Lung (tissue), 12 donors: ENCODE data around the gene DPP7. TPM values are rescaled to one million over a fixed set of nuclear protein-coding genes. Genes with fewer than 3 reads are reported as not detected.
"Not testable (repeated sequence)": the region's sequence is repeated elsewhere in the genome, so short reads cannot be mapped to it uniquely, and the experiment has no call there.

Experiments used
- ATAC-seq: fragments of 200-7000 bp; cut with Tn5 transposase; one replicate; pipeline ENCODE4 v1.9.1; 2020; ENCODE audit warnings: moderate number of reproducible peaks; ENCODE audit not compliant: insufficient read depth, low FRiP score
- DNase-seq, 3 donors: peaks; one replicate each; pipeline ENCODE4 v3.0.0-alpha.2; 2013 to 2017
- H3K27ac ChIP-seq, 2 donors: one replicate each; pipeline ENCODE4 v1.5.1; 2013; ENCODE audit warnings: mild to moderate bottlenecking in 2 of 2, moderate library complexity in 2 of 2, control low read depth in 1 of 2, inconsistent platforms in 1 of 2, low read depth in 1 of 2, low read length in 1 of 2
- H3K27me3 ChIP-seq, 3 donors: one replicate each; pipeline ENCODE4 v1.5.1; 2013; ENCODE audit warnings: low read length in 2 of 3; ENCODE audit not compliant: control insufficient read depth in 3 of 3, insufficient read depth in 3 of 3
- H3K36me3 ChIP-seq, 4 donors: one replicate each; pipeline ENCODE4 v1.5.1; 2013; ENCODE audit warnings: low read length in 4 of 4, mild to moderate bottlenecking in 1 of 4, moderate library complexity in 1 of 4; ENCODE audit not compliant: control insufficient read depth in 4 of 4, insufficient read depth in 4 of 4
- H3K4me1 ChIP-seq, 5 donors: one replicate each; pipeline ENCODE4 v1.5.1; 2013; ENCODE audit warnings: low read length in 5 of 5, mild to moderate bottlenecking in 2 of 5, moderate library complexity in 1 of 5; ENCODE audit not compliant: control insufficient read depth in 5 of 5, insufficient read depth in 5 of 5
- H3K4me3 ChIP-seq: one replicate; pipeline ENCODE4 v1.5.1; 2013; ENCODE audit warnings: mild to moderate bottlenecking, control low read depth, moderate library complexity
- H3K9ac ChIP-seq, 2 donors: one replicate each; pipeline ENCODE4 v1.5.1; 2013; ENCODE audit warnings: low read length in 2 of 2, control low read depth in 1 of 2; ENCODE audit not compliant: insufficient read depth in 1 of 2
- H3K9me3 ChIP-seq, 4 donors: one replicate each; pipeline ENCODE4 v1.5.1; 2013; ENCODE audit warnings: low read length in 3 of 4, mild to moderate bottlenecking in 1 of 4, moderate library complexity in 1 of 4; ENCODE audit not compliant: control insufficient read depth in 4 of 4, insufficient read depth in 3 of 4
- CTCF ChIP-seq: IDR thresholded peaks from 2 replicates; pipeline ENCODE4 v1.5.1; 2012; ENCODE audit warnings: mild to moderate bottlenecking; ENCODE audit errors: control extremely low read depth, extremely low read depth
- WGBS, 2 donors: extraction: QIAGEN DNeasy Blood & Tissue Kit; methylation state at CpG; one replicate each; pipeline ENCODE4 v1.1.7; 2013; 5-methylcytosine and 5-hydroxymethylcytosine counted together
- polyA plus RNA-seq, 2 donors: library from polyadenylated mRNA; stranded (reverse); fragments of 200-250 nt; gene quantifications; one replicate each; pipeline ENCODE4 v1.2.1, GENCODE V29; 2013
- total RNA-seq, 2 donors: library from RNA; depleted of rRNA in 1 of 2; stranded (reverse); fragments of >200 nt in 1 of 2; gene quantifications; one replicate each; pipeline ENCODE4 v1.2.1, GENCODE V29; 2014 to 2021
- donor health status: control.
- donor health status: control.
- donor health status: Bipolar disorder and iron deficiency.
- donor health status: healthy.
- donor health status: DM: yes; HTN: yes; CAD: no.

Gene DPP7
- total and polyA plus RNA-seq, 4 donors: 48.0 to 436 (median 228) TPM

DNA sequence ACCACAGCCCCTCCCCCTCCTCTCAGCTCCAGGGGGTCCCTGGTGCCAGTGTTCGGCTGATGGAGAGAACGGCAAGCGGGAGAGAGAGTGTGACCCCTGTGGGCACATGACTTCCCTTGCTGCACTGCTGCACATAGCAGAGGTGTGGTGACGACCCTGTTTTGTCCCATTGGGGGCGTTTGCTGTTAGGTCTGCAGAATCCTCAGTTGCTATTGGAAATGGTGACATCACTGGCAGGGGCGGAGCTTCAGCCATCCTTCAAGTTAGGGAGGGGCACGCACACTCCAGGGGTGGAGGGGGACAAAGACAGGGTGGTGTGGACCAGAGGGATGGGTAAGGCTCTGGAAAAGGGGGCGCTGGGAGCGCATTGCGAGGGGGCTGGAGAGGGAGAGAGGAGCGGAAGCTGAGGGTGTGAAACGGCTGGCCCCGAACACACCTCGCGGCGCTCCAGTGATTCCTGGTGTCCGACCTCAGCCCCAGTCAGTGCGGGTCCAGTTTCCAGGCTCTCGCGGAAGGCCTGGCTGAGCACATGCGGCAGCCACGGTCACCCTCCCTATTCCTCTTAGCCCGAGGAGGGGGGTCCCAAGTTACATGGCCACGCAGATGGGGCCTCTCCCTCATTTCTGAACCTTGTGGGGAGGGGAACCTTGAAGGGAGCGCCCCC lies 23.7 kb upstream of the DPP7 start:
- no peak for DNase-seq
- no peak overlapping the region for H3K27ac ChIP-seq
- ATAC-seq: no peak
- peaks cover 17 to 56% (median 29%) of the 10 kb centered on the region in 3 donors for H3K27me3 ChIP-seq
- 6 to 9% methylated on average over 24 to 25 of the region's 25 CpGs for WGBS, 2 donors
- no peak overlapping the region for H3K9ac ChIP-seq
- peaks cover 0 to 7% (median 0%) of the 10 kb centered on the region in 4 donors for H3K9me3 ChIP-seq
- H3K4me3 ChIP-seq: no peak overlapping the region
- no peak for TF ChIP-seq CTCF
- no peaks in the 10 kb centered on the region for H3K36me3 ChIP-seq
- peaks cover 0 to 3% (median 0%) of the 10 kb centered on the region in 5 donors for H3K4me1 ChIP-seq

GRCh38 chr9:137136881-137137607 lies 22.5 kb upstream of the DPP7 start:
- H3K9me3 ChIP-seq: peaks cover 0 to 5% (median 0%) of the 10 kb centered on the region in 4 donors
- DNase-seq: no peak
- no peak overlapping the region for H3K27ac ChIP-seq
- peaks cover 17 to 52% (median 29%) of the 10 kb centered on the region in 3 donors for H3K27me3 ChIP-seq
- H3K36me3 ChIP-seq: no peaks in the 10 kb centered on the region
- no peak overlapping the region for H3K4me3 ChIP-seq
- WGBS, 2 donors: 73 to 81% methylated on average over 23 of the region's 23 CpGs
- H3K4me1 ChIP-seq: peaks cover 0 to 3% (median 0%) of the 10 kb centered on the region in 5 donors
- no peak for ATAC-seq
- TF ChIP-seq CTCF: no peak
- no peak overlapping the region for H3K9ac ChIP-seq

DNA sequence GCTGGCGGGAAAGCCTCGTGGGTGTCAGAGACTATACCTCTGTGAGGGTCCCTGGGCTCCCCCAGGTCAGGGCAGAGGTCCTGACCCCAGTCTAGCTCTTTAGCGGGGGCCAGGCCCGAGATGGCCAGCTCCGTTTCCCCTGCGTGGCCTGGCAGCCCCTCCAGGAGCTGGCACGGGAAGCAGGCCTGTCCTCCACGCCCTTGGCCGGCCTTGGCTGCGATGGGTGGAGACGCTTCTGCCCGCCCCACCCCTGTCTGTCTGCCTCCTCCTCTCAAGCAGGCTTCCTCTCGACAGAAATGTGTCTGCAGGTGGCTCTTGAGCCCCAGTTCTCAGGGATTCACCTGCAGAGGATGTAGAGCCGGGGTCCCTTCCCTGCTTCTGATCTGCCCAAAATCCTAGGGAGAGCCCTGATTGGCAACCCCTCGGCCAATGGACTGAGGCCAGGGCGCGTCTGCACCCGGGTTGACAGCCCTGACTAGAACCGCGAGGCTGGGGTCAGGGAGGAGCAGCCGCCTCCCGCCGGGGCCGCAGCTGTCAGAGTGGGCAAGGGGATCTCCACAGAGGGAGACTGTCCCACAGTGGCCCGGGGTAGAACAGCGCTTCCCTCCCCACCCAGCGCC lies 21.8 kb upstream of the DPP7 start:
- ATAC-seq (no peak), DNase-seq (no peak)
- Histone ChIP-seq H3K27ac (no peak overlapping the region), H3K36me3 (no peaks in the 10 kb centered on the region), H3K4me3 (no peak overlapping the region), H3K27me3 (peaks cover 17 to 49% (median 29%) of the 10 kb centered on the region in 3 donors), H3K4me1 (peaks cover 0 to 3% (median 0%) of the 10 kb centered on the region in 5 donors), H3K9ac (no peak overlapping the region), H3K9me3 (peaks cover 0 to 4% (median 0%) of the 10 kb centered on the region in 4 donors)
- 28 to 37% methylated on average over 25 to 27 of the region's 27 CpGs for WGBS, 2 donors
- TF ChIP-seq CTCF: no peak

DNA sequence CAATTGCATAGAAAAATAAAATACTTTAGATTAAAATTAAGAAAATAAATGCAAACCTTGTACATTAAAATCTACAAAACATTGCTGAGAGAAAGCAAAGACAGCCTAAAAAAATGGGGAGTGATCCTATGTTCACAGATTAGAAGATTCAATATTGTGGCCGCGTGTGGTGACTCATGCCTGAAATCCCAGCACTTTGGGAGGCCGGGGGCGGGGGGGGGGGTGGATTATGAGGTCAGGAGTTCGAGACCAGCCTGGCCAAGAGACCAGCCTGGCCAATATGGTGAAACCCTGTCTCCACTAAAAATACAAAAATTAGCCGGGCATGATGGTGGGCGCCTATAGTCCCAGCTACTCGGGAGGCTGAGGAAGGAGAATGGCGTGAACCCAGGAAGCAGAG lies 20.6 kb upstream of the DPP7 start:
- ATAC-seq, H3K27ac ChIP-seq, DNase-seq, H3K4me1 ChIP-seq, H3K4me3 ChIP-seq, H3K9me3 ChIP-seq, H3K36me3 ChIP-seq, H3K9ac ChIP-seq: not testable (repeated sequence)
- H3K27me3 ChIP-seq: peaks cover 12 to 40% (median 24%) of the 10 kb centered on the region in 3 donors
- 80 to 86% methylated on average over 9 of the region's 9 CpGs for WGBS, 2 donors
